Colonic mucosa (tissue), 4 donors: ENCODE results near the gene CA10. TPM values are rescaled to one million over a fixed set of nuclear protein-coding genes. Genes with fewer than 3 reads are reported as not detected.

Source experiments
- DNase-seq: peaks from one replicate; pipeline ENCODE4 v3.0.0-alpha.2; 2020
- H3K27ac ChIP-seq: fragments of 200-600 bp; one replicate; pipeline ENCODE4 v1.8.0; 2021
- H3K27me3 ChIP-seq: fragments of 200-600 bp; one replicate; pipeline ENCODE4 v1.8.0; 2021
- H3K36me3 ChIP-seq: fragments of 200-600 bp; one replicate; pipeline ENCODE4 v1.8.0; 2021
- H3K4me1 ChIP-seq: fragments of 200-600 bp; one replicate; pipeline ENCODE4 v1.8.0; 2021; ENCODE audit warnings: mild to moderate bottlenecking
- H3K4me3 ChIP-seq: fragments of 200-600 bp; one replicate; pipeline ENCODE4 v1.8.0; 2021
- H3K9ac ChIP-seq, 2 donors: one replicate each; pipeline ENCODE4 v1.7.0; 2013; ENCODE audit warnings: control low read depth in 2 of 2, low read depth in 2 of 2, low read length in 2 of 2
- H3K9me3 ChIP-seq: fragments of 200-600 bp; one replicate; pipeline ENCODE4 v1.8.0; 2021
- intact Hi-C: fragments of 100-400 bp; cut with DNase I; formaldehyde crosslinking; loops from one replicate; pipeline ENCODE4 v1.14.1; 2022
- total RNA-seq, 2 donors: library from RNA; stranded (reverse); fragmentation: NEBNext Ultra II Directional in 1 of 2; extraction: Animal tissue kit (Norgen Biotek cat#: 25700) in 1 of 2; gene quantifications; one replicate each; pipeline ENCODE4 v1.2.1, GENCODE V29; 2021
- TF ChIP-seq, protein P1 (sequence below): fragments of 200-600 bp; IDR thresholded peaks from one replicate; pipeline ENCODE4 v1.8.0; 2022; ENCODE audit warnings: antibody characterized with exemption, mild to moderate bottlenecking
- donor health status: healthy.
- donor health status: DM: no; HTN: no; CAD: no.
- donor health status: DM: no; HTN: no; CAD: no.

Gene CA10
- total RNA-seq, 2 donors from 2014 or later = 0.27 to 0.52 TPM

- TF ChIP-seq, protein P1, sequence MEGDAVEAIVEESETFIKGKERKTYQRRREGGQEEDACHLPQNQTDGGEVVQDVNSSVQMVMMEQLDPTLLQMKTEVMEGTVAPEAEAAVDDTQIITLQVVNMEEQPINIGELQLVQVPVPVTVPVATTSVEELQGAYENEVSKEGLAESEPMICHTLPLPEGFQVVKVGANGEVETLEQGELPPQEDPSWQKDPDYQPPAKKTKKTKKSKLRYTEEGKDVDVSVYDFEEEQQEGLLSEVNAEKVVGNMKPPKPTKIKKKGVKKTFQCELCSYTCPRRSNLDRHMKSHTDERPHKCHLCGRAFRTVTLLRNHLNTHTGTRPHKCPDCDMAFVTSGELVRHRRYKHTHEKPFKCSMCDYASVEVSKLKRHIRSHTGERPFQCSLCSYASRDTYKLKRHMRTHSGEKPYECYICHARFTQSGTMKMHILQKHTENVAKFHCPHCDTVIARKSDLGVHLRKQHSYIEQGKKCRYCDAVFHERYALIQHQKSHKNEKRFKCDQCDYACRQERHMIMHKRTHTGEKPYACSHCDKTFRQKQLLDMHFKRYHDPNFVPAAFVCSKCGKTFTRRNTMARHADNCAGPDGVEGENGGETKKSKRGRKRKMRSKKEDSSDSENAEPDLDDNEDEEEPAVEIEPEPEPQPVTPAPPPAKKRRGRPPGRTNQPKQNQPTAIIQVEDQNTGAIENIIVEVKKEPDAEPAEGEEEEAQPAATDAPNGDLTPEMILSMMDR = no peak
- H3K4me3 ChIP-seq = no peak overlapping the region
- no peaks in the 10 kb centered on the region for H3K27me3 ChIP-seq
- no peaks in the 10 kb centered on the region for H3K9me3 ChIP-seq
- no peaks in the 10 kb centered on the region for H3K36me3 ChIP-seq
- intact Hi-C loops = no loop called here
- no peak for DNase-seq
- H3K4me1 ChIP-seq = no peaks in the 10 kb centered on the region
- H3K27ac ChIP-seq = no peak overlapping the region
- no peak overlapping the region for H3K9ac ChIP-seq
Observed at GRCh38 chr17:51701501-51701900, 457.0 kb downstream of the CA10 start.

- H3K27me3 ChIP-seq = no peaks in the 10 kb centered on the region
- no peaks in the 10 kb centered on the region for H3K4me1 ChIP-seq
- intact Hi-C loops = no loop called here
- H3K9me3 ChIP-seq = no peaks in the 10 kb centered on the region
- TF ChIP-seq, protein P1 = no peak
- no peaks in the 10 kb centered on the region for H3K36me3 ChIP-seq
- H3K27ac ChIP-seq = no peak overlapping the region
- no peak overlapping the region for H3K9ac ChIP-seq
- no peak overlapping the region for H3K4me3 ChIP-seq
- no peak for DNase-seq
Observed at GRCh38 chr17:51700011-51700760, 458.3 kb downstream of the CA10 start.

DNA sequence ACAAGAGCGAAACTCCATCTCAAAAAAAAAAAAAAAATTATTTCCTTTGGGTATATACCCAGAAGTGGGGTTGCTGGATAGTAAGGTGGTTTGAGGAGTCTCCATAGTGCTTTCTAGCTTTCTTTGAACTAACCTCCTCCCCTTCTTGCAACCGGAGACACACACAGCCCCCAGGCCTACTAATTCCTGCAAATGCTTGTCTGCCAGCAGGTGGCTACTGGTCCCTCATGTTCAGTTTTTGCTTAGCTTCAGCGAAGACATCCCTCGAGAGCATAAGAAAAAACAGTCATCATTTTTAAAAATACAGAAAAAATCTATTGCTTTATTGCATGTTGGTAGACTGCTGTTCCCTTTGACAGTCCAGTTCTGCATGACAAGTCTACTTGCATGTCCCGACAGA is 459.2 kb downstream of the CA10 start:
- intact Hi-C loops = no loop called here

DNA sequence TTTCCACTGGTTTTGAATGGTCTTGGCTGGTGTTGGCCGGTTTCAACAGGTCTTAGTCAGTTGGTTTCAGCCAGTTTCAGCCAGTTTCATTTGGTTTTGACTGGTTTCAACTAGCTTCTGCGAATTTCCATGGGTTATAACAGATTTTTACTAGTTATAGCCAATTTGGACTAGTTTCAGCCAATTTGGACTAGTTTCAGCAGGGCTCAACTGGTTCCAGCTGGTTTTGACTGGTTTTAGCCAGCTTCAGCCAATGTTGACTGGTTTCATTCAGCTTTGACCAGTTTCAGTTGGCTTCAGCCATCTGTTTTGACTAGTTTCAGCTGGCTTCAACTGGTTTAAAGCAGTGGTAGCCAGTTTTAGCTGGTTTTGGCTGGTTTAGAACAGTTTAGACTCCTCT is 465.6 kb downstream of the CA10 start:
- no peaks in the 10 kb centered on the region for H3K27me3 ChIP-seq
- H3K9me3 ChIP-seq = no peaks in the 10 kb centered on the region
- H3K36me3 ChIP-seq = no peaks in the 10 kb centered on the region
- no peak overlapping the region for H3K27ac ChIP-seq
- H3K9ac ChIP-seq = no peak overlapping the region
- TF ChIP-seq, protein P1 = no peak
- no peak for DNase-seq
- intact Hi-C loops = no loop called here
- H3K4me3 ChIP-seq = no peak overlapping the region
- no peaks in the 10 kb centered on the region for H3K4me1 ChIP-seq

More for the DNA sequence above, 459.2 kb downstream of the CA10 start:
- Histone ChIP-seq H3K36me3 (no peaks in the 10 kb centered on the region), H3K4me3 (no peak overlapping the region), H3K4me1 (no peaks in the 10 kb centered on the region), H3K27ac (no peak overlapping the region), H3K9me3 (no peaks in the 10 kb centered on the region), H3K27me3 (no peaks in the 10 kb centered on the region), H3K9ac (no peak overlapping the region)
- TF ChIP-seq, protein P1 = no peak
- DNase-seq = no peak

DNA sequence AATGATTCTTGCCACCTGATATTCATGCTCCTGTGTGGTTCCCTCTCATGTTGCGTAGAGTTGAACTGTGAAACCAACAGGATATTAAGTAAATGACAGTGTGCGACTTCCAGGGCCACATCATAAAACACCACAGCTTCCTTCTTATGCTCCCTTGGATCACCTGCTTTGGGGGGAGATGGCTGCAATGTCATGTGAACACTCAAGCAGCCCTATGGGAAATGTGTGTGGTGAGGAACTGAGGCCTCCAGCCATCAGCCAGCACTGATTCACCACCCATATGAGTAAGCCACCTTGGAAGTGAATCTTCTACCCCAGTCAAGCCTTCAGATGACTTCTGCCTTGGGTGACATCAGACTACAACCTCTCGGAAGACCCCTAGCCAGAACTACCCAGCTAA is 470.6 kb downstream of the CA10 start:
- Histone ChIP-seq H3K4me1 (no peaks in the 10 kb centered on the region), H3K4me3 (no peak overlapping the region), H3K27me3 (no peaks in the 10 kb centered on the region), H3K9ac (no peak overlapping the region), H3K27ac (no peak overlapping the region), H3K9me3 (no peaks in the 10 kb centered on the region), H3K36me3 (no peaks in the 10 kb centered on the region)
- no peak for DNase-seq
- intact Hi-C loops = no loop called here
- TF ChIP-seq, protein P1 = no peak
